ENCODE data around the gene MAP2K2. TPM values are rescaled to one million over a fixed set of nuclear protein-coding genes. Genes with fewer than 3 reads are reported as not detected.
A peak's percentile ranks its signal among the peaks of the same experiment; 100 is the strongest.

MAP2K2 gene
- total and polyA plus RNA-seq, 4 donors, result 40.3 to 72.7 (median 54.1) TPM

DNA sequence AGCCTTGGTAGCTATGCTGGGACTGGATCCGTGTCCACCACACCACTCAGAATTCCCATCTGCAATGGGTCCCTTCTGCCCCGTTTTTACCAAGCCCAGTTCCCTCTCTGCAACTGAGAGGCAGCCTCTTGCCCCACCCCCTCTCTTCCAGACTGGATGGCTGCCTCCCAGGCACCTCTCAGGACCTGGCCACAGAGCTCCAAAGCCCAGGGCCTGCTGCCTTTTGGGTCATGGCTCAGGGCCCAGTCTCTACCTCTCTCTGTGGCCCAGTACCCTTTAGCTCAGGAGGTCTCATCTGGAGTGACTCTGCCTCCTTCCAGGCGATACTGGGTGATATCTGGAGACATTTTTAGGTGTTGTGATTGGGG lies 46.9 kb downstream of the MAP2K2 start:
- Histone ChIP-seq H3K9me3 (ENCODE audit: control insufficient read depth in 4 of 4, low read length in 3 of 4) (no peaks in the 10 kb centered on the region), H3K9ac (ENCODE audit: low read depth in 1 of 2, low read length in 2 of 2) (no peak overlapping the region), H3K4me1 (ENCODE audit: control insufficient read depth in 4 of 4, insufficient read depth in 4 of 4, low read length in 3 of 4) (peaks cover 7 to 13% (median 11%) of the 10 kb centered on the region in 4 donors), H3K36me3 (ENCODE audit: control insufficient read depth in 4 of 4, insufficient read depth in 3 of 4, low read depth in 1 of 4, low read length in 3 of 4) (no peaks in the 10 kb centered on the region), H3K27me3 (ENCODE audit: control insufficient read depth in 4 of 4, insufficient read depth in 4 of 4, low read length in 3 of 4) (no peaks in the 10 kb centered on the region), H3K4me3 (ENCODE audit: low read depth in 1 of 3, low read length in 3 of 3) (no peak overlapping the region), H3K27ac (ENCODE audit: low read depth in 1 of 2, low read length in 2 of 2) (peak overlapping the region in 1 of 2 donors; percentile 84)
- 87% methylated on average over 3 of the region's 3 CpGs for WGBS
- no peak for DNase-seq (ENCODE audit: low spot score)
- TF ChIP-seq, protein P1, sequence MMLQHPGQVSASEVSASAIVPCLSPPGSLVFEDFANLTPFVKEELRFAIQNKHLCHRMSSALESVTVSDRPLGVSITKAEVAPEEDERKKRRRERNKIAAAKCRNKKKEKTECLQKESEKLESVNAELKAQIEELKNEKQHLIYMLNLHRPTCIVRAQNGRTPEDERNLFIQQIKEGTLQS (IDR thresholded peaks at IDR 0.05), result no peak
- TF ChIP-seq TAF1 (conservative IDR thresholded peaks at IDR 0.05) (no peak), FOXA2 (IDR thresholded peaks at IDR 0.05) (no peak)

DNA sequence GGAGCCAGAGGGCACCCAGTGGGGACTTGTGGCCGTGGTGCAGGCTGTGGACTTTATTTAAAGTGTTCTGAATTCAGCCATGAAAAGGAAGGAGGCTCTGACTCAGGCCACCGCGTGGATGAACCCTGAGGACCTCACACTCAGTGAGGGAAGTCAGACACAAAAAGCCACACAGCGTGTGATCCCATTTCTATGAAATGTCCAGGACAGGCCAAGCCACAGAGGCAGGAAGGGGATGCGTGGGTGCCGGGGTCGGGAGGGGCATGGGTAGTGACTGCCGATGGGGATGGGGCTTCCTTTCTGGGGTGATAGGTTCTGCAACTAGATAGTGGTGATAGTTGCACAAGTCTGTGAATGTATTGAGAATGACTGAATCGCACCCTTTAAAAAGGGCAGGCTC lies 48.5 kb downstream of the MAP2K2 start:
- 62% methylated on average over 9 of the region's 9 CpGs for WGBS
- no peak overlapping the region for H3K27ac ChIP-seq (ENCODE audit: low read depth in 1 of 2, low read length in 2 of 2)

More for the DNA sequence above, 48.5 kb downstream of the MAP2K2 start:
- H3K27me3 ChIP-seq (ENCODE audit: control insufficient read depth in 4 of 4, insufficient read depth in 4 of 4, low read length in 3 of 4), result no peaks in the 10 kb centered on the region
- H3K36me3 ChIP-seq (ENCODE audit: control insufficient read depth in 4 of 4, insufficient read depth in 3 of 4, low read depth in 1 of 4, low read length in 3 of 4), result no peaks in the 10 kb centered on the region
- H3K9me3 ChIP-seq (ENCODE audit: control insufficient read depth in 4 of 4, low read length in 3 of 4), result no peaks in the 10 kb centered on the region
- TF ChIP-seq FOXA2 (IDR thresholded peaks at IDR 0.05) (no peak), FOXA1 (IDR thresholded peaks at IDR 0.05) (no peak), TAF1 (conservative IDR thresholded peaks at IDR 0.05) (no peak), GABPA (IDR thresholded peaks at IDR 0.05 in 1 of 2, conservative IDR thresholded peaks at IDR 0.05 in 1 of 2) (no peak), HNF4G (IDR thresholded peaks at IDR 0.05) (no peak), NR2F2 (IDR thresholded peaks at IDR 0.05) (no peak), EGR1 (IDR thresholded peaks at IDR 0.05; ENCODE audit: low read depth in 2 of 2) (no peak), SP1 (IDR thresholded peaks at IDR 0.05) (no peak), RAD21 (IDR thresholded peaks at IDR 0.05) (no peak)
- TF ChIP-seq, protein P1 (IDR thresholded peaks at IDR 0.05), result no peak
- TF ChIP-seq, protein P2, sequence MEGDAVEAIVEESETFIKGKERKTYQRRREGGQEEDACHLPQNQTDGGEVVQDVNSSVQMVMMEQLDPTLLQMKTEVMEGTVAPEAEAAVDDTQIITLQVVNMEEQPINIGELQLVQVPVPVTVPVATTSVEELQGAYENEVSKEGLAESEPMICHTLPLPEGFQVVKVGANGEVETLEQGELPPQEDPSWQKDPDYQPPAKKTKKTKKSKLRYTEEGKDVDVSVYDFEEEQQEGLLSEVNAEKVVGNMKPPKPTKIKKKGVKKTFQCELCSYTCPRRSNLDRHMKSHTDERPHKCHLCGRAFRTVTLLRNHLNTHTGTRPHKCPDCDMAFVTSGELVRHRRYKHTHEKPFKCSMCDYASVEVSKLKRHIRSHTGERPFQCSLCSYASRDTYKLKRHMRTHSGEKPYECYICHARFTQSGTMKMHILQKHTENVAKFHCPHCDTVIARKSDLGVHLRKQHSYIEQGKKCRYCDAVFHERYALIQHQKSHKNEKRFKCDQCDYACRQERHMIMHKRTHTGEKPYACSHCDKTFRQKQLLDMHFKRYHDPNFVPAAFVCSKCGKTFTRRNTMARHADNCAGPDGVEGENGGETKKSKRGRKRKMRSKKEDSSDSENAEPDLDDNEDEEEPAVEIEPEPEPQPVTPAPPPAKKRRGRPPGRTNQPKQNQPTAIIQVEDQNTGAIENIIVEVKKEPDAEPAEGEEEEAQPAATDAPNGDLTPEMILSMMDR (IDR thresholded peaks at IDR 0.05; ENCODE audit: low read depth, low read length, missing input control), result no peak
- TF ChIP-seq, protein P3, sequence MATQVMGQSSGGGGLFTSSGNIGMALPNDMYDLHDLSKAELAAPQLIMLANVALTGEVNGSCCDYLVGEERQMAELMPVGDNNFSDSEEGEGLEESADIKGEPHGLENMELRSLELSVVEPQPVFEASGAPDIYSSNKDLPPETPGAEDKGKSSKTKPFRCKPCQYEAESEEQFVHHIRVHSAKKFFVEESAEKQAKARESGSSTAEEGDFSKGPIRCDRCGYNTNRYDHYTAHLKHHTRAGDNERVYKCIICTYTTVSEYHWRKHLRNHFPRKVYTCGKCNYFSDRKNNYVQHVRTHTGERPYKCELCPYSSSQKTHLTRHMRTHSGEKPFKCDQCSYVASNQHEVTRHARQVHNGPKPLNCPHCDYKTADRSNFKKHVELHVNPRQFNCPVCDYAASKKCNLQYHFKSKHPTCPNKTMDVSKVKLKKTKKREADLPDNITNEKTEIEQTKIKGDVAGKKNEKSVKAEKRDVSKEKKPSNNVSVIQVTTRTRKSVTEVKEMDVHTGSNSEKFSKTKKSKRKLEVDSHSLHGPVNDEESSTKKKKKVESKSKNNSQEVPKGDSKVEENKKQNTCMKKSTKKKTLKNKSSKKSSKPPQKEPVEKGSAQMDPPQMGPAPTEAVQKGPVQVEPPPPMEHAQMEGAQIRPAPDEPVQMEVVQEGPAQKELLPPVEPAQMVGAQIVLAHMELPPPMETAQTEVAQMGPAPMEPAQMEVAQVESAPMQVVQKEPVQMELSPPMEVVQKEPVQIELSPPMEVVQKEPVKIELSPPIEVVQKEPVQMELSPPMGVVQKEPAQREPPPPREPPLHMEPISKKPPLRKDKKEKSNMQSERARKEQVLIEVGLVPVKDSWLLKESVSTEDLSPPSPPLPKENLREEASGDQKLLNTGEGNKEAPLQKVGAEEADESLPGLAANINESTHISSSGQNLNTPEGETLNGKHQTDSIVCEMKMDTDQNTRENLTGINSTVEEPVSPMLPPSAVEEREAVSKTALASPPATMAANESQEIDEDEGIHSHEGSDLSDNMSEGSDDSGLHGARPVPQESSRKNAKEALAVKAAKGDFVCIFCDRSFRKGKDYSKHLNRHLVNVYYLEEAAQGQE (IDR thresholded peaks at IDR 0.05), result no peak
- TF ChIP-seq, protein P4, sequence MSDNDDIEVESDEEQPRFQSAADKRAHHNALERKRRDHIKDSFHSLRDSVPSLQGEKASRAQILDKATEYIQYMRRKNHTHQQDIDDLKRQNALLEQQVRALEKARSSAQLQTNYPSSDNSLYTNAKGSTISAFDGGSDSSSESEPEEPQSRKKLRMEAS (IDR thresholded peaks at IDR 0.05), result no peak
- no peak overlapping the region for H3K4me3 ChIP-seq (ENCODE audit: low read depth in 1 of 3, low read length in 3 of 3)
- H3K4me1 ChIP-seq (ENCODE audit: control insufficient read depth in 4 of 4, insufficient read depth in 4 of 4, low read length in 3 of 4), result peaks cover 7 to 13% (median 11%) of the 10 kb centered on the region in 4 donors
- no peak overlapping the region for H3K9ac ChIP-seq (ENCODE audit: low read depth in 1 of 2, low read length in 2 of 2)
- no peak for DNase-seq (ENCODE audit: low spot score)

Measured in liver (tissue), 9 donors.